HG02852 (cell line): Measurements from ENCODE around the gene OTUD4.

Experiments used
- ATAC-seq: cut with Tn5 transposase; IDR thresholded peaks from one replicate; pipeline ENCODE4 v1.9.1; 2021; ENCODE audit warnings: mild to moderate bottlenecking, moderate library complexity; ENCODE audit not compliant: unreplicated experiment

The OTUD4 gene

DNA sequence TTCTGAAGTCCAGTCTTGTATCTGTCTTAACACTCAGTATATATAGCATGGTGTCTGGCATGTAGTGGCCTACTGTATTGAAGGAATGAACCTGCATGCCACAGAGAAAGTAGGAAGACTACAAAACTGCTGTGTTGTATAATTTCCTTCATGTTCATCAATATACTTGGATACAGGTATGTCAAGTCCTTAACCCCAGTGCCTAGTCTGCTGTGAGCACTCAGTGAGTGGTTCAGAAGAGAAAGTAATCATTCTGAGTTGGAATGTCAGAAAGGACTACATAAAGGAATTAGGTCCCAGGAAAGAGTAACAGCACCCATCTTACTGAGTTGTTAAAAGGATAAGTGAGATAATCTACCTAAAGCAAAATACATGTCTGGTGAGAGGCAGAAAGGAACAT is 50.3 kb downstream of the OTUD4 start:
- ATAC-seq, result no peak

DNA sequence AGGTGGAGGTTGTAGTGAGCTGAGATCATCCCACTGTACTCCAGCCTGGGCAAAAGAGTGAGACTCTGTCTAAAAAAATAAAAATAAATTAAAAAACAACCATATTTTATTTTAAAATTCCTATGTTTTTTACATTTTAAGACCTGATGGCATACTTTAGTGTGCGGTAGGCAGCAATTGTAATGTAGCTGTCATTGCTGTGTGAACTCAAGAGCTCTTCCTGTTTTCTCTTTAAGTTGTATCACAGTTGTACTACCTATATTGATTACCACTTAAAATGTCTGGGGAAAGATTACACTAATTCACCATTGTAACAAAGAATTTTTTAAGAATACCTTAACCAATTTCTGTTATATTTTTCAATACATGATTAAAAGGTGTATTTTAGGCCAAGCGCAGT is 55.0 kb downstream of the OTUD4 start:
- no peak for ATAC-seq

DNA sequence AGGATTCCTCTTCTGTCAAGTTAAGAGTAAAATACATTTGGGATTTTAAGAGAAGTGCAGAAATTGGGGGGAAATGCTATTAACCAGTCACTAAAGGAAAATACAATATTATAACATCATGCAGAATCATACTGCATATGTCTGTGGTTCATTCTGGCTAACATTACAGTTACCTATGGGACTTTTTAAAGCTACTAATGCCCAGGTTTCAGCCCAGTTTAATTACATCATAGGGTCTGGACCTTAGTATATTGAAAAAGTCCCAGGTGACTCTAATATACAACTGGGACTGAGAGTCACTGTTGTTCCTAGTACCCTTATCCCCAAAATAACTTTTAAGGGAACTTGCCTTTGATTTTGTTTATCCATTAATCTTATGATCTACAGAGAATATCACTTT is 72.3 kb downstream of the OTUD4 start:
- ATAC-seq, result no peak

DNA sequence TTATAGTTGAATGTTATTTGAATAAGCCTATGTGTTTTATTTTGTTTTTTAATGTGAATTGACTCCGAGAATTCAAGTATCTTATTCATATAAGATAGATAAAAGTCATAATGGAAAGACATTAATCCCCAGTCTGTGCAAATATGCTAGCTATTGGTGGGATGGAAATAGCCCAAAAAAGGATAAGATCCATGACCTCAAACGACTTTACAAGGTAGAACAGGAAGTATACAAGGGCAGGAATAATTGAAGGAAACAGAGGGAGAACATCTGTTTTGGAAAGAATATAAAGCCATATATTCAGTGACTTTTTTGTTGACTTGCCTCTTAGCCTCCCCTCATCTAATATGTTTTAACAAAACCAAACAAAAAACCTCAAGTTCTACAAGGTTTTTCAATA is 73.3 kb downstream of the OTUD4 start:
- no peak for ATAC-seq

DNA sequence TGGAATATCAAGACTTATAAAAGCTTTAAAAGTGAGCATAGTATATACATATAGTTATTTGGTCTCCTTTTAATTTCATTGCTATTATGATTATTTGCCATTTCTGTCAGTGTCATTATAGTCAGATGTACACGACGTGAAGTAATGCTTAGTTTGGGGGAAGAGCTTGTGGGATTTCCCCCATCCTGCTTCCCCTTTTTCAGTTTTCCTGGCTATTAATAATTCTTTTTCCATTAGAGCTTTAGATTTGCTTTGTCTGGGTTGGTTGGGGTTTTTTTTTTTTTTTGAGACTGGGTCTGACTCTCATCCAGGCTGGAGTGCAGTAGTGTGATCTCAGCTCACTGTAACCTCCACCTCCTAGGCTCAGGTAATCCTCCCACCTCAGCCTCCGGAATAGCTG is 76.9 kb downstream of the OTUD4 start:
- no peak for ATAC-seq

DNA sequence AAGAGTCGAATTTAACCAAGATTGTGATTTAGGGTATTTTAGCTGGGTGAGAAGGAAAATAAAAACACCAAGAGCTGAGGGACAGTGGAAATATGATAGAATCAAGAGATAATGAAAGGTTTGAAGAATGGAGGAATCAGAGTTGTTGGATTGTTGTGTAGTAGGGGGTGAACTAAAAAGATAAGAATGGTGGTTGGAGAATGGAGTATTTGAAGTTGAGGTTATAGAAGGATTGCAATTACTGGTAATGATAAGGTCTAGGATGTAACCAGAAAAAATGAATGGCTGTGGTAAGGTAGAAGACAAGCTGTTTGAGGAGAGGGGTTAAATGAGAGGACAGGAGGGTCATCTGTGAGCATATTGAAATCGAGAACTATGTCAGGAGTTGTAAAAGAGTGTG is 77.8 kb downstream of the OTUD4 start:
- no peak for ATAC-seq

DNA sequence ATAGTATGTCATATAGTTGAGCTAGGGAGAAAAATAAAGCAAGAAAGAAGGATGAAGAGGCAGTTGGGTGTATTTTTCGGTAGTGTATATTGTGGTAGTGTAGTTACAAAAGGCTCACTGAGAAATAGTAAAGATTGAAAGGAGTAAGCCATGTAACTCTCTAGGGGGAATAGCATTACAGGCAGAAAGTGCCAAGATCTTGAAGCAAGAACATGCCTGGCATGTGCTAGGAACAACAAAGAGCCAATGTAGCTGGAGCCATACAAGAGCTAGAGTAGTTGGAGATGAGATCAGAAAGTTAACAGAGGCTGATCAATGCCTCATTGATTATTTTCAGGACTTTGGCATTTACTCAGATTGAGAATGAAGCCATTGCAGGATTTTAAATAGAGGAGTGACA is 79.3 kb downstream of the OTUD4 start:
- no peak for ATAC-seq

DNA sequence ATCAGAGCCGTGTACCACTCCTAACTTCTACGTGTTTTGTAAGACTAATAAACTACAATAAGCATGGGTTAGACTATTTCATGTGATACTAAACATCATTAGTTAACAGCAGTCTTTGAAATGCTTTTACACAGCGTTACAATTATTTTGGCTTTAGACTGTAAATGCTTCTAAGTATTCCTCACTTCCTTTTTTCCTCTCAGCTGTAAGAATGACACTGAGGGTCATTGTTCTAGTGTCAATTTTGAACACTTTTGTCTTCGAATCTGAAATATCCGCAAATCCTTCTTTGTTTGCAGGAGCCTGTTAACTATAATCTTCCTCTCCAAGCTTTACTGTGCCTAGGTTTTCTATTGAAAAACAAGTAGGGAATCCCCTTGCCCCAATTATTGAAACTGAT is 80.7 kb downstream of the OTUD4 start:
- ATAC-seq, result no peak

DNA sequence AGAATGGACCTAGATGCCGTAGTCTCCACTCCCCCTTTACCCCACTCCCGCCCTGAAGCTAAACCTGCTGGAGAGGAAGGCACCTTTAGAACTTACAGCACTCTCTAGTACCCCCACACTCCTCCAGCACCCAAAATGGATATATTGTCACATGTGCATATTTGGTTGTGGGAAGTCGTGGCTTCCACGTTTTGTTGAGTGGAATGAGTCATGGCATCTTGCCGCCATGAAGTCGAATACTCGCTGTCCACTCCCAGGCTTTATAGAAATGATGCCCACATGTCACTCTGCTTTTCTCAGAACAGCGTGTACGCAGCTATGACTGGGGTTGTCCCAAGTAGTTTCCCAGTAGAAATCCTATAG is 81.7 kb downstream of the OTUD4 start:
- peak; percentile 21 for ATAC-seq

DNA sequence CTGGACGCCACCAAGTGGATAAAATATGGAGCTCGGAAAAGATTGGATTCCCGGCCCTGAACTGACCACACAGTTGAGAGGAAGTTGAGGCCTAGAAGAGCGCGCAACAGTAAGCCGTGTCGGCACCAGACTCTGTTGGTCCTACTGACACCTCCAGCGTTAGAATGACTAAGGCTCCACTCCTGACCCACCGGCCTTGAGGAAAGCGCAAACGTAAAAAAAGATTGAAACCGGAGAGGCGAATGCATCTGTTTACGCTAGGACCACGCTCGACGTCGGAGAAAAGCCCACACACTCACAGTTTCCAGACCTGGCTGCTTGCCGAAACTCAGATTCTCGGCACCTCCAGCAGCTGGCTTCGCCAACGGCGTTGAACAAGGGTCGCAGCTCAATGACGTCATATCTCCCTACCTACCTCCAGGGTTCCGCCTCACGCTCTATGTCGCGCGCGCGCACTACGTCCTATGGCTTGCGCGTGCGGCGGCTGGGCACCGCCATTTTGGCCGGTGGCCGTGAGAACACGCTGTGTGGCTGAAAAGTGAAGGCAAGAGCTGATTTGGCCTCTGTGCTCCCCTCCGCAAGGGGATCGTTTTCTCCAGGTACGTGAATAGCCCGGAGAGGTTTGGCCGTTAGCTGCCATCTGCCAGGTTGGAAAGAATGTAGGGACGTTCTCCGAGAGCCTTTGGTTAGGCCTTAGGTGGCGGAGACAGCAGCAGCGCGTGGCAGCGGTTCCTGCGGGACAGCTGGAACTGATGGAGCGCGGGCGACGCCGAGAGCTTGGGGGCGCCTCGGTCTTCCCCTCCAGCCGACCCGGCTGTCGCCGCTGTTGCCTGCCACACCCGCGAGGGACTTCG is 82.3 kb downstream of the OTUD4 start, which contains the start of the genes ABCE1 and ANAPC10:
ABCE1 (plus strand) TSS at position 491 of the 854 bp plus-strand sequence. CDS start 6,102 bp downstream, outside the sequence.
ANAPC10 (minus strand) TSS at position 376 of the 854 bp plus-strand sequence. CDS start 2,097 bp downstream, outside the sequence.
- peak; percentile 80 for ATAC-seq

DNA sequence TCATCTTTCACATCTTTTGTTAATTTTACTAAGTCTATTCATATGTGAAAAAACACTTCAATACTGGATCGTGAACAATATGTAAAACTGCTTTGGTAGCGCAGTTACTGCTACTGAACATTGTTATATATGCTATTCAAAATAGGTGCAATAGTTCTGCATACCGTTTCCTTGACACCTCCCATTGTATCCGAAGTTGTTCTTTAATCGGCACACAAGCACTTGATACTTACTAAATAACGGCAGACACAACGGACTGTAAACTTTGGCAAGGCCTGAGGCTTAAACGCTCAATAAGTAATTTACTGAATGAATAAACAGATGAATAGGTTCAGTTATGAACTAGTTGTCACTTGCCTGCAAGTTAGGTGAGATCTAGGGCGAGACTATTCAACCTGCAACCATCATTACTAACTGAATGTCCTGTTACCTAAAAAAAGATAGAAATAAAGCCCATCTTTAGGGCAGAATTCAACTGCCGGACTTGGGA is 83.0 kb downstream of the OTUD4 start:
- ATAC-seq, result peak; percentile 1

DNA sequence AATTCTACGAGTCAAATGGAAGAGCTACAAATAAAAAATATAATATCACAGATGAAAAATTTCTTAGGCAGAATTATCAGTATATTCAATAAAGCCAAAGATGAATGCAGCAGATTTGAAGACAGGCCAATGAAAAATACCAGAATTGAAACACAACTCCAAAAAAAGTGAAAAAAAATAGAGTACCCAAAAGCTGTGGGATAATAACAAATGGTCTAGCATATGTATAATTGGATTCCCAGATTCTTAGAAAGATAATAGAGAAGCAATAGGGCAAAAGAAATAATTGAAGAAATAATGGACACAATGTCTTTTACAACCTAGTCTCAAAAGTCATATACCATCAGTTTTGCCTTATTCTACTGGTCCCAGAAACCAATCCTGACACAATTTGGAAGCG is 86.8 kb downstream of the OTUD4 start:
- no peak for ATAC-seq

DNA sequence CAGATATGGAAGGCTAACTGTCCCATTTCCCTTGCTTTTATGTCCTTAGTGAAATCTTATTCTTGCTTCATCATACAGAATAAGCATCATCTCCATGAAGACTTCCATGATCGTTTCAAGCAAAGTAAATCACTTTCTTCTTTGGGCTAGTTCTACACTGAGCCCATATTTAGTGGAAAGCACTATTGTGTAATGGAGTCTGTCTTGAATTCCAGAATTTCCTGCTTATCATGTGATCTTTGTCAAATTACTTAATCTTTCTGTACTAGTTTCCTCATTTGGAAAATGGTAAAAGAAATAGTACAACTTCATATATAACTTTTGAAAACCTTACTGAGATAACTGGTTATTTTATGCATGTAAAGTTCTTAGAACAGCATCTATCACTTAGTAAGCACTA is 90.0 kb downstream of the OTUD4 start:
- no peak for ATAC-seq

DNA sequence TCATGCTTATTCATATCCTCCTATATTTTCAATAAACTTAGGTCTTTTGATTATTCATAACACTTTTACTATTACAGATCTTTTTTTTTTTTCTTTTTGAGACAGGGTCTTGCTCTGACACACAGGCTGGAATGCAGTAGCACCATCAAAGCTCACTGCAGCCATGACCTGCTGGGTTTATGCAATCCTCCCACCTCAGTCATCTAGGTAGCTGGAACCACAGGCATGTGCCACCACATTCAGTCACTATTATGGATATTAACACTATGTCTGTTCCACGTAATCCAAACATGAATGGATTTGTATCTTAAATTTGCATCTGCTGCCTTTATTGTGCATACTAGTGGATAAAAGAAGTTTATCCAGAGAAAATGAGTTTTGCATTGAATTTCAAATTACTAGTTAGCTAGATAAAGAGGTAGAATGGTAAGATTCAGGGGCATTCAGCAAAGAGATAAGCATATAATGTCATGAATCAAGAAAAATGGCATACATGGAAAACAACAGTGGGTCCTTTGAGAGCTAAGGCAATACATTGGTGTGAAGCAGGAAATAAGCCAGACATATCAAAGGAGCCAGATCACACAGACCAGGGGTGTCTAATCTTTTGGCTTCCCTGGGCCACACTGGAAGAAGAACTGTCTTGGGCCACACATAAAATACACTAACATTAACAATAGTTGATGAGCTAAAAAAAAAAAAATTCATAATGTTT is 96.3 kb downstream of the OTUD4 start:
- no peak for ATAC-seq
